H1 (cell line): ENCODE measurements around the gene TRIM71. TPM values are rescaled to one million over a fixed set of nuclear protein-coding genes. Genes with fewer than 3 reads are reported as not detected.

Experiments
- CTCF ChIA-PET: fragments of 300-600 bp; sonication (Branson Sonifier 250); formaldehyde crosslinking; loops from one replicate; lab custom pipeline; 2021; ENCODE audit not compliant: partially characterized antibody; lab: Charles Lee
- POLR2A ChIA-PET: fragments of 300-600 bp; sonication (Branson Sonifier 250); formaldehyde crosslinking; loops from one replicate; lab custom pipeline; 2021; ENCODE audit warnings: inconsistent platforms; ENCODE audit not compliant: partially characterized antibody; lab: Charles Lee
- DNase-seq, 2 experiments: peaks; one replicate each; pipeline versions ENCODE4 v3.0.0 to v3.0.0-alpha.2; 2010 to 2022; ENCODE audit warnings: low spot score in 2 of 2, low read depth in 1 of 2, mixed read lengths in 1 of 2
- FAIRE-seq: peaks from 2 replicates; lab custom pipeline; 2011; peaks lifted over from hg19 to GRCh38; lab: Jason Lieb, UNC
- H2AFZ ChIP-seq: 2 replicates; pipeline ENCODE4 v1.8.1; 2012; ENCODE audit warnings: low read length, inconsistent platforms
- H2AK5ac ChIP-seq: 2 replicates; pipeline ENCODE4 v1.6.1; 2013; ENCODE audit warnings: low read depth, low read length
- H2BK120ac ChIP-seq: replicated peaks from 2 replicates; pipeline ENCODE3; 2013; ENCODE audit warnings: low read depth, low read length, inconsistent platforms
- H2BK12ac ChIP-seq: 2 replicates; pipeline ENCODE4 v1.6.1; 2013; ENCODE audit warnings: low read depth, low read length
- H2BK15ac ChIP-seq: 2 replicates; pipeline ENCODE4 v1.6.1; 2013; ENCODE audit warnings: low read length
- H2BK20ac ChIP-seq: 2 replicates; pipeline ENCODE4 v1.6.1; 2013; ENCODE audit warnings: low read length
- H2BK5ac ChIP-seq: 2 replicates; pipeline ENCODE4 v1.6.1; 2013; ENCODE audit warnings: low read depth, low read length
- H3K14ac ChIP-seq: 2 replicates; pipeline ENCODE4 v1.6.1; 2013; ENCODE audit warnings: inconsistent platforms; ENCODE audit not compliant: insufficient read length
- H3K18ac ChIP-seq: 2 replicates; pipeline ENCODE4 v1.6.1; 2013; ENCODE audit warnings: low read length; ENCODE audit errors: extremely low read depth
- H3K23ac ChIP-seq: 2 replicates; pipeline ENCODE4 v1.6.1; 2013; ENCODE audit warnings: inconsistent platforms; ENCODE audit not compliant: insufficient read length
- H3K23me2 ChIP-seq: 2 replicates; pipeline ENCODE4 v1.6.1; 2013; ENCODE audit warnings: low read depth, low read length
- H3K27ac ChIP-seq: 2 replicates; pipeline ENCODE4 v1.6.1; 2011; ENCODE audit warnings: low read depth, low read length, inconsistent platforms
- H3K27me3 ChIP-seq, 4 experiments: replicated peaks in 1 of 4; 1 replicate in 1 of 4; 2 replicates in 3 of 4; pipeline versions ENCODE4 v1.6.1 to v1.8.1; 2011 to 2013; ENCODE audit warnings: low read length in 3 of 4, mild to moderate bottlenecking in 3 of 4, inconsistent platforms in 2 of 4, mixed read lengths in 2 of 4, moderate library complexity in 1 of 4; ENCODE audit not compliant: control insufficient read depth in 3 of 4, insufficient read depth in 3 of 4; ENCODE audit errors: extremely low read depth in 1 of 4
- H3K36me3 ChIP-seq, 4 experiments: 2 replicates each; pipeline versions ENCODE4 v1.6.1 to v1.8.1; 2011 to 2013; ENCODE audit warnings: mild to moderate bottlenecking in 4 of 4, low read length in 3 of 4, moderate library complexity in 2 of 4, control low read depth in 1 of 4, inconsistent platforms in 1 of 4; ENCODE audit not compliant: insufficient read depth in 4 of 4, control insufficient read depth in 2 of 4
- H3K4ac ChIP-seq: replicated peaks from 2 replicates; pipeline ENCODE3; 2013; ENCODE audit warnings: low read length, low read depth, mixed read lengths, inconsistent platforms; ENCODE audit not compliant: insufficient read length
- H3K4me1 ChIP-seq, 4 experiments: replicated peaks in 1 of 4; 1 replicate in 1 of 4; 2 replicates in 3 of 4; pipeline versions ENCODE4 v1.6.1 to v1.8.1; 2011 to 2013; ENCODE audit warnings: low read length in 3 of 4, inconsistent platforms in 2 of 4, mixed read lengths in 1 of 4; ENCODE audit not compliant: insufficient read depth in 4 of 4, control insufficient read depth in 3 of 4
- H3K4me2 ChIP-seq, 2 experiments: 2 replicates each; pipeline versions ENCODE4 v1.6.1 to v1.8.1; 2011 to 2013; ENCODE audit warnings: low read depth in 2 of 2, low read length in 2 of 2, control low read depth in 1 of 2, inconsistent platforms in 1 of 2, mild to moderate bottlenecking in 1 of 2; ENCODE audit not compliant: insufficient read depth in 1 of 2
- H3K4me3 ChIP-seq, 4 experiments: fragments of 200-600, 300-600 bp in 1 of 4; sonication (generic), shearing (Covaris generic), sonication (Bioruptor Twin) in 1 of 4; 2 replicates each; pipeline versions ENCODE4 v1.5.1 to v1.8.1; 2011 to 2016; ENCODE audit warnings: low read length in 4 of 4, low read depth in 3 of 4, control low read depth in 2 of 4, inconsistent platforms in 2 of 4, mild to moderate bottlenecking in 2 of 4, mixed read lengths in 1 of 4, moderate library complexity in 1 of 4; ENCODE audit not compliant: insufficient read depth in 2 of 4; ENCODE audit errors: extremely low read depth in 1 of 4
- H3K56ac ChIP-seq: replicated peaks from 2 replicates; pipeline ENCODE3; 2013; ENCODE audit warnings: low read depth, mild to moderate bottlenecking, mixed read lengths, low read length, inconsistent platforms; ENCODE audit not compliant: insufficient read length
- H3K79me1 ChIP-seq: 2 replicates; pipeline ENCODE4 v1.6.1; 2013; ENCODE audit warnings: low read depth, low read length, control low read depth
- H3K79me2 ChIP-seq, 2 experiments: 2 replicates each; pipeline versions ENCODE4 v1.6.1 to v1.8.1; 2012 to 2013; ENCODE audit warnings: low read length in 2 of 2, mild to moderate bottlenecking in 2 of 2, inconsistent platforms in 1 of 2; ENCODE audit not compliant: insufficient read depth in 2 of 2, control insufficient read depth in 1 of 2
- H3K9ac ChIP-seq, 4 experiments: replicated peaks in 1 of 4; 1 replicate in 1 of 4; 2 replicates in 3 of 4; pipeline versions ENCODE4 v1.6.1 to v1.8.1; 2011 to 2013; ENCODE audit warnings: low read depth in 3 of 4, low read length in 3 of 4, control low read depth in 2 of 4, mild to moderate bottlenecking in 2 of 4, moderate library complexity in 2 of 4, inconsistent platforms in 1 of 4; ENCODE audit errors: extremely low read depth in 1 of 4
- H3K9me3 ChIP-seq, 2 experiments: 2 replicates each; pipeline versions ENCODE4 v1.6.1 to v1.8.1; 2012 to 2013; ENCODE audit warnings: mild to moderate bottlenecking in 2 of 2, moderate library complexity in 2 of 2, control low read depth in 1 of 2, inconsistent platforms in 1 of 2, low read depth in 1 of 2, low read length in 1 of 2, mixed read lengths in 1 of 2; ENCODE audit not compliant: insufficient read depth in 2 of 2
- H4K20me1 ChIP-seq, 2 experiments: replicated peaks in 1 of 2; 2 replicates each; pipeline versions ENCODE3 to v1.8.1; 2011 to 2013; ENCODE audit warnings: inconsistent platforms in 2 of 2, low read length in 2 of 2, mild to moderate bottlenecking in 1 of 2; ENCODE audit not compliant: insufficient read depth in 2 of 2, control insufficient read depth in 1 of 2
- H4K5ac ChIP-seq: 2 replicates; pipeline ENCODE4 v1.6.1; 2013; ENCODE audit warnings: low read length, low read depth, mixed read lengths, inconsistent platforms; ENCODE audit not compliant: insufficient read length
- H4K8ac ChIP-seq: 2 replicates; pipeline ENCODE4 v1.8.0; 2013; ENCODE audit warnings: mild to moderate bottlenecking, moderate library complexity, low read length, inconsistent platforms; ENCODE audit not compliant: insufficient read depth; ENCODE audit errors: extremely low read depth
- H4K91ac ChIP-seq: replicated peaks from 2 replicates; pipeline ENCODE3; 2013; ENCODE audit warnings: low read length, mixed read lengths, inconsistent platforms; ENCODE audit not compliant: insufficient read length
- MAFK ChIP-seq: IDR thresholded peaks from 2 replicates; pipeline ENCODE4 v1.6.1; 2012; ENCODE audit warnings: low read depth, mild to moderate bottlenecking, improper control_type of control experiment, low read length
- WGBS, 2 experiments: shearing (Covaris generic) in 1 of 2; methylation state at CpG; one replicate each; pipeline versions ENCODE4 v1.1.6 to v1.1.7; 2013 to 2015; ENCODE audit warnings: low lambda C conversion rate in 2 of 2, mixed read lengths in 2 of 2, inconsistent platforms in 1 of 2, low coverage in 1 of 2, missing lambda C conversion rate in 1 of 2; ENCODE audit not compliant: insufficient replicate concordance in 2 of 2, insufficient coverage in 1 of 2, insufficient read length in 1 of 2; ENCODE audit errors: extremely low coverage in 1 of 2, missing lambda C conversion rate in 1 of 2; 5-methylcytosine and 5-hydroxymethylcytosine counted together
- polyA plus RNA-seq, 7 experiments: library from polyadenylated mRNA; depleted of rRNA in 3 of 7; stranded (reverse) in 5 of 7; unstranded in 2 of 7; fragments of >200 nt in 5 of 7; fragments of 200-250 nt in 2 of 7; gene quantifications; 1 replicate in 5 of 7; 2 replicates in 1 of 7; 4 replicates in 1 of 7; pipeline versions ENCODE4 v1.2.1 to v1.2.3, GENCODE V29; 2011 to 2013; ENCODE audit warnings: missing spikeins in 2 of 7, mixed read lengths in 2 of 7
- total RNA-seq: library from RNA; stranded (reverse); fragmentation: NEBNext Ultra II Directional; extraction: Animal tissue kit (Norgen Biotek cat#: 25700); gene quantifications from 2 replicates; pipeline ENCODE4 v1.2.1, GENCODE V29; 2021

Gene TRIM71
- total and polyA plus RNA-seq, 2 of the 8 experiments (the other 6 are each of a cell fraction or from before 2014, with no cell fraction given) = 53.7 to 293 TPM

- ChIA-PET POLR2A (interaction anchor here (1.0 to 1.1 kb wide), 2 partner anchors 57 to 58 kb away, joined by 3 read pairs; no protein-coding TSS in a partner anchor), CTCF (interaction anchor here (0.6 to 4.6 kb wide), 51 partner anchors 10 to 447 kb away, joined by 3 to 57 read pairs (median 4); no protein-coding TSS in a partner anchor)
- no peak overlapping the region; the same call in 1 of the 2 replicates for H2BK12ac ChIP-seq
- no peaks in the 10 kb centered on the region for H3K23me2 ChIP-seq
- H3K9ac ChIP-seq = no peak overlapping the region
- H3K4me3 ChIP-seq = no peak overlapping the region
- H3K79me2 ChIP-seq = no peaks in the 10 kb centered on the region
- no peak overlapping the region for H3K4me2 ChIP-seq
- DNase-seq = no peak
- no peak overlapping the region for H2AK5ac ChIP-seq
- H4K8ac ChIP-seq = no peak overlapping the region
- H3K27me3 ChIP-seq = no peaks in the 10 kb centered on the region
- H2BK20ac ChIP-seq = no peak overlapping the region
- peak overlapping the region; percentile 85; the same call in 1 of the 2 replicates for H2AFZ ChIP-seq
- no peaks in the 10 kb centered on the region for H3K9me3 ChIP-seq
- no peak overlapping the region for H3K23ac ChIP-seq
- 82% methylated on average over 5 of the region's 5 CpGs; no CpG with 5 or more reads in 1 of the 2 experiments for WGBS, 2 experiments
- H3K27ac ChIP-seq = no peak overlapping the region
- H3K4ac ChIP-seq = no peak overlapping the region
- H2BK120ac ChIP-seq = no peak overlapping the region
- H3K4me1 ChIP-seq = peaks cover 0 to 4% (median 1%) of the 10 kb centered on the region in 4 experiments; a peak in 2 of 7 replicates
- H3K79me1 ChIP-seq = no peaks in the 10 kb centered on the region
- H2BK5ac ChIP-seq = no peak overlapping the region
- no peak overlapping the region for H3K56ac ChIP-seq
- no peak for FAIRE-seq
- H3K36me3 ChIP-seq = no peaks in the 10 kb centered on the region
- 0 out of 2 replicates have a peak overlapping the region, but pooled peaks have one; percentile 29 for H2BK15ac ChIP-seq
- no peak overlapping the region for H3K18ac ChIP-seq
- no peak overlapping the region for H3K14ac ChIP-seq
- H4K20me1 ChIP-seq = no peaks in the 10 kb centered on the region
- no peak overlapping the region for H4K91ac ChIP-seq
- H4K5ac ChIP-seq = no peak overlapping the region
- TF ChIP-seq MAFK = no peak
Observed at GRCh38 chr3:32946973-32947788, 129.4 kb downstream of the TRIM71 start.
